Middle frontal gyrus (tissue), 1 donor: ENCODE measurements around the gene CTIF.

Source experiments
- DNase-seq: peaks from one replicate; pipeline ENCODE4 v3.0.0-alpha.2; 2015; ENCODE audit warnings: low spot score; ENCODE audit errors: extremely low spot score

CTIF gene

GRCh38 chr18:48533340-48534070 lies 5.3 kb upstream of the CTIF start:
- DNase-seq: no peak

- no peak for DNase-seq
Observed at GRCh38 chr18:48534364-48534763, 4.5 kb upstream of the CTIF start.

DNA sequence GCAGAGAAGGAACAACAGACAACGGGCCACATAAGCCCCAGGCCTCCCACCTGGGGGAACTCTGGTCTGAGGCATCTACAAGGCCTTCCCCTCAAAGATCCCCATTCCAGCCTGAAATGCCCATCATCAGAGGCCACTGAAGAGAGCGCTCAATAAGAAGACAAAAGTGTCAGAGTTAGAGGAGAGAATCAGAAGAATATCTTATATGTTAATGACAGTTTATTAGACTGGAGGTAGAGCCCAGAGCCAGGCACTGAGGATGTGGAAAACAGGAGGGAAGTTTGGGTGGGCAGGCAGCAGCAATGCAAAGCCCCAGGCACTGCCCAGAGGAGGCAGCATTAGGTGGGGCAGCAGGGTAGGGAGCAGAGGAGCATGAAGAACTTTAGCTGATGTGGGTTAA lies 2.9 kb upstream of the CTIF start:
- DNase-seq: no peak

DNA sequence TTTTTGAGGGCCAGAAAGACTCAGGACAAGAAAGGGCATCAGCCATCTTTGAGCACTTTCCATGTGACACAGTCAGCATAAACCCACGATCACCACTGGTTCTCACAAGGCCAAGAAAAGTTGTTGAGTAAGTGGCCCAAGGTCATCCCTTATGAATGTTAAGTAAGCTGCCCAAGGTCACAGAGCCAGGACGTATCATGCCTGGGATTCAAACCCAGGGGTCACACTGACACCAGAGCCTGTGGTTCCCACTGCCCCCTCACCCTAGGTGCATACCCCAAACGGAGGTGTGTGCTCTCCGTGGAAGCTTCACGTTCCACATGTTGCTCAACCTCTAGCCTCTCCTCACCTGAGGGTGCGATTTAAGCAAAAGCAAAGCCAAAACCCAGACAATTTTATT lies 2.3 kb upstream of the CTIF start:
- DNase-seq: no peak

DNA sequence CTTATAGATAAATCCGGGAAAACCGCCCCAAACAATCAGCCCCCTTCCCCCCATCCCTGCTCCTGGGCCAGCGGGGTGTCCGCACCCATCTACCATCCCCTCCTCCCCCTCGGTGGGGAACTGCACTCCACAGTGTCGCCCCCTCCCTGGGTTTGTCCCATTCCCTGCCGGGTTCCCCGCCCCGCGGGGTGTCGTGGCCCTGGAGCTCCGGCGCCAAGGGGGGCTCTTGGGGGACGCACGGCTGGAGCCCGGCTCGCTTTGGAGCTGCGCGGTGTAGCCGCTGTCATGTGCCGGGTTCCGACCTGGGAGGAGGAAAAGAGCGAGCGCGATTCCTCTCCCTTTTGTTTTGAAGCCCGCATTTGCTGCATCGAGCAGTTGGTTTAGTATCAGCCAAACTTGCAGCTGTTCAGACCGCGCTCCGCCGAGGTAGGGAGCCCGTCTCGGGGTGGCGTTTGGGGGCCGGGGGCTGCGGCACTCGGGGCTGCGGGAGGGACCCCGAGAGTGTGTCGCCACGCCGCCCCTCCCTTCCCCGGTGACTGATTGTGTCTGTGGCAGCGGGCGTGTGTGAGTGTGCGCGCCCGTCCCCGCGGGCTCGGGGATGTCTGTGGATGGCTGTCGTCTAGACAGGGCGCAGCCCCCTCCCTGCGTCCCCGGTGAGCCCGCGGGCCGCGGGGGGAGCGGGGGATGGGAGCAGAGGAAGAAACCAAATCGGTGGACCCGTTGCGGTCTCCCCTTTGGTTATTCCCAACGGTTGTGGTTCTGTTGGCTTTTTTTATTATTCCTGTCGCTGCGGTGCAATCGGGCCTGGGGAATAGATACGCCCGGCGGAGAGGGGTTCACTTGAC lies 797 bp downstream of the CTIF start:
- no peak for DNase-seq

DNA sequence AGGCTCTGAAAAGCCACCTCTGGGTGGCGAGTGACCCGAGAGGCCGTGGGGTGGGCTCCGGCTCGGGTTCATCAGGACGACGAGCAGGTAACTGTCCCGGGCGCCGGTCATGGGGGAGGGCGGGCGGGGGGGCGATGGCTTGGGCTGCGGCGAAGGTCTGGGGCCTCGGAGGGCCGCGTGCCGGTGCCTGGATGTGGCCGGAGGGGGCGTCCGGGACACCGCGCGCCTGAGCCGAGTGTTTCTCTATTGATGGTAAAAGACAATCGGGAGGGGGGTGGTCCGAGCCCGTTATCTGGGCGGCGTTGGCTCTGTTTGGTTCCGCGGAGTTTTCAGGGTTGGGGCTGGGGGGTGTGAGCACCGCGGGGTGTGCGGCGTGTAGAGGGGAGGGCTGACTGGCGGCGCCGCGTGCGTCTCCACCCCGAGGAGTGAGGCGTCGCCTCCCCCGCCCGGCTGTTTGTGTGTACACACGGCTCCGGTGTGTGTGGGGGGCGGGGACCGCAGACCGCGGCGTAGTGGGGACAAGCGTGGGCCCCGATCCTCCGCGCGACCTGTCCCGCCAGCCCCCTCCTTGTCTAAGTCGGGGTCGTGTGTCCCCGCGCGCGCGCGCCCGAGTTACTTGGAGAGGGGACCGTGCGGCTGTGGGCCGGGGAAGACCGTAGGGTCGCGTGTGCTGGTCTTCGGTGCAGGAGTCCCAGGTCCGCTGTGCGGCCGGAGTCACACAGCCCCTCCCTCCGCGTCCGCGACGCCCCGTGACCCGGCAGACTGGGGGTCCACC lies 1.6 kb downstream of the CTIF start:
- DNase-seq: peak; percentile 3

GRCh38 chr18:48541026-48541746 lies 2.4 kb downstream of the CTIF start:
- DNase-seq: peak; percentile 46

DNA sequence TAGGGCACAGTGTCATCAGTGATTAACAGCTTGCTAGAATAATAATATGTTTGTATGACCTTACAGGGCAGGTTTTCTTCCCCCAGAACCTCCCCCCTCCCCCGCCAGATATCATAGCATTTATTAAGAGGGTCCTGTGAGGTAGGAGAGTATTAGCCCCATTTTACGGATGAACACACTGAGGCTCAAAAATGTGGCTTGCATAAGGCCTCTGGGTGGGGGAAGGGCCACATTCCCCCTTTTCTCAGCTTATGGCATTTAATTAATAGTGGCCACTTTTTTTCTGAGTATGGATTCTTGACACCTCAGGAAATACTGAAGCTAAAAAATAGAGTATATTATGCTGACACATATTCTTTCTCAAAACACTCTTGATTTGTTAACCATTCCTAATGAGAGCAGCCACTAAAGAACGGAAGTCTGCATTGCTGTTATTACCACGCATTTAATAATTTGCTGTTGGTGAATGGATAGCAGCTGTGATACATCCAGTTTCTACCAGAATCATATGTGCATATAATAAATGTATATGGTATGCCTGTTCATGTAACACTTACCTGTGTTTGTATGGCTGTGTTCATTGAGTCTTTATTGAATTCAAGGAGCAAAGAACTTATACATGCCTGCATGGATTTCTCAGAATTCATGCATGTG lies 3.0 kb downstream of the CTIF start:
- no peak for DNase-seq

- no peak for DNase-seq
Observed at GRCh38 chr18:48542513-48543181, 3.8 kb downstream of the CTIF start.

- no peak for DNase-seq
Observed at GRCh38 chr18:48543228-48543627, 4.4 kb downstream of the CTIF start.

DNA sequence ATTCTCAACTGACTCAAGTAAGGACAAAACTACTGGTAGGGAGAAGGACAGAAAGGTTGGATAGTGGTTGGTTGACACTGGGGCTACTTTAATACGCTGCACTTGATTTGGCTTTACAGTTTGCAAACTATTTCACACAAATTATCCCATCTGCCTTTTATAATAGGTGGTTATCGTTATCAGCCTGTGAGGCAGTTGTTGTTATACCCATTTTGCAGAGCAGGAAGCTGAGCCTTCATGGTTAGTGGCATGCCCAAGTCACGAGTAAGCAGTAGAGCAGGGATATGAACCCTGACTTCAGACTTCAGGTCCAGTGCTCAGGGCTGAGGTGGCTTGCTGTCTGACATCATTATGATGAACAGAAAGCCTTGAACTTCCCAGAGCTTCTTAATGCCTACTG lies 5.3 kb downstream of the CTIF start:
- no peak for DNase-seq

DNA sequence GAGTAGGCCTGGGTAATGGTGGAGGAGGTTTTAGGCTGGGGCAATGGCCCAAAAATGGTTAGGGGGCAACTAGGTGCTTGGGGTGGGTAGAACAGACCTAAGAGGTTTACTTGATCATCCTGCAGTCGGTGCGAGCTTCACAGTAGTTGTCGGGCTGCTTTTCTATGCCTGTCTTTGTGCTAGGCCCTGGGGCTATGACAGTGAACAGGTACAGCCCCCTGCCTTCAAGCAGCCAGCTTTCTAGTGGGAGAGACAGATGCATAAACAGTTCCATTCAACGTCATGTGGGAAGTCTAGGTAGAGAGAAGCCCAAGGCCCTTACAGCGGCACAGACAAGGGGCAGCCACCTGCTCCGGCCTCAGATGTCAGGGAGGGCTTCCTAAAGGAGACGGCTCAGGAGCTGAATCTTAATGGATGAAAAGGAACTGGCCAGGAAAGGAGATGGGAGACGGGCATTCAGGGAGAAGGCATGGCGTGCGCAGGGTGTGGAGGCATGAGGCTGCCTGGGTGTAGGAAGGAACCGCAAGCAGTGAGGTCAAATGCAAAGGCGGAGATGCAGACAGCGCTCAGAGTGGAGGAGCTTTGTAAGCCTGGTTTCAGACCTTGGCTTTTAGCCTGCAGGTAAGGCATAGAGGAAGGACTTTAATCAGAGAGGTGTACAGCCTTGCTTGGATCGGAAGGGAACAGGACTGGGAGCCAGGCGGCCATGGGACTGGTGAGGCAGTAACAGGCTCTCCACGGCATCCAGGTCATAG lies 6.0 kb downstream of the CTIF start:
- no peak for DNase-seq

GRCh38 chr18:48545757-48546321 lies 7.0 kb downstream of the CTIF start:
- peak; percentile 63 for DNase-seq

- no peak for DNase-seq
Observed at GRCh38 chr18:48546396-48546795, 7.6 kb downstream of the CTIF start.

DNA sequence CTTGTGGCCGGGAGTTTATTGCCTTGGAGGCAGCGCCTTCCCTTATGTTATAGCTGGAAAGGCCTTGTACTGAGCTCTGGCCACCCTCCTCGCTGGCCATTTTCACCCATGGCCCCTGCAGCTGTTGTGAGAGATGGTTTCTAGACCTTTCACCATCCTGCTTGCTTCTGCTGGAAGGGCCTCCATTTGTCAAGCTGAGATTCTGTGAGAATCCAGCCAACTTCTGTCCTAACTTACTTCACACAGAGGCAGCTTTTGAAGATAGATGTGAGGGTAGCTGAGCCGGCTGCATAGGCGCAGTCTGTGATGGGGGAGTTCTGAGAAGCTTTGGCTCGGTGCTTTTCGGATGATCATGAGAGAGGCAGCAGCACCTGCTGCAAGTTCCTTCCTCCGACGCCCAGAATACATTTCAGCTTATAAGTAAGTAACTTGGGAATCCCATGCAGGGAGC lies 8.7 kb downstream of the CTIF start:
- peak; percentile 3 for DNase-seq

- DNase-seq: no peak
Observed at GRCh38 chr18:48548011-48548771, 9.4 kb downstream of the CTIF start.

DNA sequence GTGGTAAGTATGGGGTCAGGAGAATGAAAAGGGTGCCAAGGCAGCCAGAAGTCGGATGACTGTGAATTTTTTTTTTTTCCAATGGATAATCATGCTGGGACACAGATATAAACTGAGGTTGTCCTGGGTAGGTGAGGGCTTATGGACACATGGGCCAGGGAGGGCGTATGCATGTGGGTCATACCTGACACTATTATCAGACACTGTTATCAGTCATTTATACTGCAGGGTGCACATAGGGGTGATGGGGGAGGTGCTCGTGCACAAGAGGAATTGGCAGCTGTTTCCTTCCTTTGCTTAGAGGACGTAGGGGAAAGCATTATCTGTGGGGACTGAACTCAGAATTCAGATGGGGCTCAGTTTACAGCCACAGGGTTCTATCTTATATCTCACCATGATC lies 10.1 kb downstream of the CTIF start:
- no peak for DNase-seq

DNA sequence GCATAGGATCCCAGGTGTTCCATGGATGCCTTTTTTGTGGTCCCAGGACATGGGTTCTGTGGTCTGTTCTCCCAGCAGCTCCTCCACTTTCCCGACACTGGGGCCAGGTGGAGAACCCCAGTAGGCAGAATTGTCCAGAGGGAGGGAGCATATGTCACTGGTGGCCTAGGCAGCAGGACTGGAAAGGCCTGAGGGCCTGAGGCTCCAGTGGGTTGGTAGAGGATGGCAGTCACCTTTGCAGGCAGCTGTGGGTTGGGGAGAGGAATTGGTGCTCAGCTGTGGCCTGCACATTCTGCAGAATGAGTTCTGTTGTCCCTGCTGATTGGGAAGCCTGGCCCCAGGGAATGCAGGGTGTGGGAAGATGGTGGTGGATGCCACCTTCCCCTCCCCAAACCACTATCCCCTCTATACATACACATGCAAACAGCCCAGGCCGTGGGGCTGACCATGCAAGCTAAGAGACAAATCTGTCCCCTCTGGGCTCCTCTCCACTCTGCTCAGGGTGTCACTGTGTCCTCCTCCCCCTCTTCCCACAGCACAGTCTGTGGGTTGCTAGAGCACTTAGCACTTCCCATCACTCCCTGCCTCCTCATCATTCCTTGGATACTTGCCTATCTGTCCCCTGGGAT lies 11.4 kb downstream of the CTIF start:
- DNase-seq: no peak
